Measurements from ENCODE around the gene SMYD3. TPM values are rescaled to one million over a fixed set of nuclear protein-coding genes. Genes with fewer than 3 reads are reported as not detected.

SMYD3 gene
- total RNA-seq, 2 donors from 2014 or later: 16.2 to 16.4 TPM

DNA sequence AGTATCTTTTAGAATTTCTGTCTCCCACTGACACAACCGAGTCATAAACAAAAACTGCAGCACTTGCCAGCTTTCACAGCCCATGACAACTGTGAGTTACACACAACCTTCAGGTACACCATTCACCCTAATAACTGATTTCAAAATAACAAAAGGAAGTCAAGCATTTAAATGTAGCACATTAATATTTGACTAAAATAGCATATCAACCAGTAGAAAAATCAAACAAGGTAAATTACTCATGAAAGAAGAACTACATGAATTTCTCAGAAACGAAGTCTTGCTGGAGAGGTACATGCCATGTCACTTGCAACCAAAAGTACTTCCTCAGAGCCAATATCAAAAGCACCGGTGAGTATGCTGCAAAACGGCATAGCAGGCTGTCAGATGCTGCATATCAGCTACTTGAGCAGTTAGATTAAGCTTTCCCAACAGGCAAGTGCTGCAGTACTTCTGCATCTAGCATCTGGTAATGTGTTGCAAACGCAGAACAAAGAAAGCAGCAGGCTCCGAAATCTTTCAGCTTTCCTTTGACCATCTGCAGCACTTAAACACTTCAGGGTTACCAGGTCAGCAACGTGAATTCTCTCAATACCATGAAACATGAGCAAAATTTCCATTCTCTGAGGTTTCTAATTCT lies 223.2 kb downstream of the SMYD3 start:
- Histone ChIP-seq H3K9ac (ENCODE audit: low read depth in 2 of 2, low read length in 2 of 2) (no peak overlapping the region), H3K27ac (no peak overlapping the region), H3K4me1 (no peaks in the 10 kb centered on the region), H3K4me3 (no peak overlapping the region), H3K36me3 (no peaks in the 10 kb centered on the region), H3K27me3 (no peaks in the 10 kb centered on the region), H3K9me3 (no peaks in the 10 kb centered on the region)
- TF ChIP-seq, protein P1, sequence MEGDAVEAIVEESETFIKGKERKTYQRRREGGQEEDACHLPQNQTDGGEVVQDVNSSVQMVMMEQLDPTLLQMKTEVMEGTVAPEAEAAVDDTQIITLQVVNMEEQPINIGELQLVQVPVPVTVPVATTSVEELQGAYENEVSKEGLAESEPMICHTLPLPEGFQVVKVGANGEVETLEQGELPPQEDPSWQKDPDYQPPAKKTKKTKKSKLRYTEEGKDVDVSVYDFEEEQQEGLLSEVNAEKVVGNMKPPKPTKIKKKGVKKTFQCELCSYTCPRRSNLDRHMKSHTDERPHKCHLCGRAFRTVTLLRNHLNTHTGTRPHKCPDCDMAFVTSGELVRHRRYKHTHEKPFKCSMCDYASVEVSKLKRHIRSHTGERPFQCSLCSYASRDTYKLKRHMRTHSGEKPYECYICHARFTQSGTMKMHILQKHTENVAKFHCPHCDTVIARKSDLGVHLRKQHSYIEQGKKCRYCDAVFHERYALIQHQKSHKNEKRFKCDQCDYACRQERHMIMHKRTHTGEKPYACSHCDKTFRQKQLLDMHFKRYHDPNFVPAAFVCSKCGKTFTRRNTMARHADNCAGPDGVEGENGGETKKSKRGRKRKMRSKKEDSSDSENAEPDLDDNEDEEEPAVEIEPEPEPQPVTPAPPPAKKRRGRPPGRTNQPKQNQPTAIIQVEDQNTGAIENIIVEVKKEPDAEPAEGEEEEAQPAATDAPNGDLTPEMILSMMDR (IDR thresholded peaks at IDR 0.05): no peak
- intact Hi-C loops (cut with DNase I): loop anchor here (10.0 kb wide), 1 partner anchor 269 kb away; no protein-coding TSS in a partner anchor
- DNase-seq: no peak

DNA sequence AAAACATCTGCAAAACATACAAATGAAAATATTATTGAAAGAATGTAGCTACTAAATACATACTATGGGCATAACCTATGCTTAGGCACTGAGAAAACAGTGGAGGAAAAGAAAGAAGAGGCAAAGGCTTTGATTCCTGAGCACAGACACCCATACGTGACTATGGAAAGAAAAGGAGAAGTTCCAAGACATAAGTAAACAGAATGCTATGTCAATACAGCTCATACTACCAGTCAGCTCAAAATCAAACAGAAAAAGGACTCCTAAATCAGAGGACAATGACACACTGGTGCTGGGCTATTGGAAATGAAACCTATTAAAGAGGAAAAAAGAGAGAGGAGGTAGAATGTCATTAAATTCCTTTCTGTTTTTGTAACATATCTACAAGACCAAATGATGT lies 225.4 kb downstream of the SMYD3 start:
- no peaks in the 10 kb centered on the region for H3K9me3 ChIP-seq
- no peak for DNase-seq
- H3K4me3 ChIP-seq: no peak overlapping the region
- no peaks in the 10 kb centered on the region for H3K36me3 ChIP-seq
- no peaks in the 10 kb centered on the region for H3K4me1 ChIP-seq
- H3K27me3 ChIP-seq: no peaks in the 10 kb centered on the region
- no peak overlapping the region for H3K9ac ChIP-seq (ENCODE audit: low read depth in 2 of 2, low read length in 2 of 2)
- TF ChIP-seq, protein P1 (IDR thresholded peaks at IDR 0.05): no peak
- intact Hi-C loops (cut with DNase I): loop anchor here (10.0 kb wide), 1 partner anchor 267 kb away; no protein-coding TSS in a partner anchor
- no peak overlapping the region for H3K27ac ChIP-seq

DNA sequence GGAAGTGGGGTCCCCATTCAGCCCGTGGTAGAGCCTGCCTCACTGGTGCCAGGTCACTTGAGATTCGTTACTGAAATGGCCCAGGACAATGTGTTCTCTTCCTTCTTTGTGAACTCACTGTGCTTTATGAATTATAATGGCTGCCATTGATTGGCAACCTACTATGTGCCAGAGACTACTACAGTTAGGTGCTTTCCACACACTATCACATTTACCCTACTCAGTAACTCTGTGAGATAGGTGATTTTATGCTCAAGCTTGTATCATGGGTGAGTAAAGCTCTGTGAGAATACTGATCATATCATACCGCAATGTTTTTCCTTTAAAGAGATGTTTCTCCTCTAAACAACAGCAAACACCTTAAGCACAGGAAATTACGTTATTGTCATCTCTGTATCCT lies 225.9 kb downstream of the SMYD3 start:
- Histone ChIP-seq H3K9me3 (no peaks in the 10 kb centered on the region), H3K27ac (no peak overlapping the region), H3K9ac (ENCODE audit: low read depth in 2 of 2, low read length in 2 of 2) (no peak overlapping the region), H3K4me3 (no peak overlapping the region), H3K27me3 (no peaks in the 10 kb centered on the region), H3K4me1 (no peaks in the 10 kb centered on the region), H3K36me3 (no peaks in the 10 kb centered on the region)
- DNase-seq: no peak
- TF ChIP-seq, protein P1 (IDR thresholded peaks at IDR 0.05): no peak
- intact Hi-C loops (cut with DNase I): loop anchor here (10.0 kb wide), 1 partner anchor 266 kb away; no protein-coding TSS in a partner anchor

- Histone ChIP-seq H3K27ac (no peak overlapping the region), H3K27me3 (no peaks in the 10 kb centered on the region), H3K4me3 (no peak overlapping the region), H3K9me3 (no peaks in the 10 kb centered on the region), H3K36me3 (no peaks in the 10 kb centered on the region), H3K9ac (ENCODE audit: low read depth in 2 of 2, low read length in 2 of 2) (no peak overlapping the region), H3K4me1 (no peaks in the 10 kb centered on the region)
- TF ChIP-seq, protein P1 (IDR thresholded peaks at IDR 0.05): no peak
- no peak for DNase-seq
- intact Hi-C loops (cut with DNase I): loop anchor here (10.0 kb wide), 1 partner anchor 266 kb away; no protein-coding TSS in a partner anchor
Measured at GRCh38 chr1:246280551-246280950, 226.5 kb downstream of the SMYD3 start.

- Histone ChIP-seq H3K9ac (ENCODE audit: low read depth in 2 of 2, low read length in 2 of 2) (no peak overlapping the region), H3K4me1 (no peaks in the 10 kb centered on the region), H3K9me3 (no peaks in the 10 kb centered on the region), H3K27me3 (no peaks in the 10 kb centered on the region), H3K4me3 (no peak overlapping the region), H3K27ac (no peak overlapping the region), H3K36me3 (no peaks in the 10 kb centered on the region)
- TF ChIP-seq, protein P1 (IDR thresholded peaks at IDR 0.05): no peak
- intact Hi-C loops (cut with DNase I): no loop called here
- DNase-seq: no peak
Measured at GRCh38 chr1:246279402-246279801, 227.7 kb downstream of the SMYD3 start.
